ENCODE measurements around the gene CAMTA1.

The CAMTA1 gene

GRCh38 chr1:6975331-6976043 lies 190.2 kb downstream of the CAMTA1 start:
- TF ChIP-seq CTCF (IDR thresholded peaks at IDR 0.05; ENCODE audit: control insufficient read depth, insufficient read depth, low read depth, low read length, missing control alignments) = no peak
- DNase-seq (ENCODE audit: low read depth) = no peak

GRCh38 chr1:6976044-6976375 lies 190.8 kb downstream of the CAMTA1 start:
- no peak overlapping the region for H3K4me3 ChIP-seq (ENCODE audit: control insufficient read depth, low read depth, low read length)
- no peak for TF ChIP-seq CTCF (IDR thresholded peaks at IDR 0.05; ENCODE audit: control insufficient read depth, insufficient read depth, low read depth, low read length, missing control alignments)
- no peak for DNase-seq (ENCODE audit: low read depth)

More at GRCh38 chr1:6975331-6976043, 190.2 kb downstream of the CAMTA1 start:
- H3K4me3 ChIP-seq (ENCODE audit: control insufficient read depth, low read depth, low read length) = no peak overlapping the region

- no peak overlapping the region for H3K4me3 ChIP-seq (ENCODE audit: control insufficient read depth, low read depth, low read length)
- DNase-seq (ENCODE audit: low read depth) = no peak
- no peak for TF ChIP-seq CTCF (IDR thresholded peaks at IDR 0.05; ENCODE audit: control insufficient read depth, insufficient read depth, low read depth, low read length, missing control alignments)
These were observed 193.9 kb downstream of the CAMTA1 start for GRCh38 chr1:6979003-6979613.

- no peak overlapping the region for H3K4me3 ChIP-seq (ENCODE audit: control insufficient read depth, low read depth, low read length)
- no peak for TF ChIP-seq CTCF (IDR thresholded peaks at IDR 0.05; ENCODE audit: control insufficient read depth, insufficient read depth, low read depth, low read length, missing control alignments)
- DNase-seq (ENCODE audit: low read depth) = no peak
These were observed 196.3 kb downstream of the CAMTA1 start for GRCh38 chr1:6981595-6981994.

GRCh38 chr1:6982443-6982842 lies 197.2 kb downstream of the CAMTA1 start:
- no peak for TF ChIP-seq CTCF (IDR thresholded peaks at IDR 0.05; ENCODE audit: control insufficient read depth, insufficient read depth, low read depth, low read length, missing control alignments)
- no peak overlapping the region for H3K4me3 ChIP-seq (ENCODE audit: control insufficient read depth, low read depth, low read length)
- DNase-seq (ENCODE audit: low read depth) = no peak

GRCh38 chr1:6982860-6983259 lies 197.6 kb downstream of the CAMTA1 start:
- TF ChIP-seq CTCF (IDR thresholded peaks at IDR 0.05; ENCODE audit: control insufficient read depth, insufficient read depth, low read depth, low read length, missing control alignments) = no peak
- DNase-seq (ENCODE audit: low read depth) = no peak
- H3K4me3 ChIP-seq (ENCODE audit: control insufficient read depth, low read depth, low read length) = no peak overlapping the region

Data from AG09309 (cell line).